Activated naive CD8-positive, alpha-beta T cell treated with anti-CD3 and anti-CD28 coated beads, Interleukin-2, amount 10 ng/mL, durations not matched to agents 7 days and 5 days (primary cell): Measurements from ENCODE around the gene EXOC4. TPM values are rescaled to one million over a fixed set of nuclear protein-coding genes. Genes with fewer than 3 reads are reported as not detected.

Experiments
- ATAC-seq: fragments of 150-1000 bp; cut with Tn5 transposase; one replicate; pipeline ENCODE4 v1.10.0; 2021; ENCODE audit warnings: low read depth, moderate library complexity
- POLR2A ChIA-PET: fragments of 350-600 bp; sonication (Branson Sonifier 250); formaldehyde crosslinking; loops from one replicate; lab custom pipeline; 2021; ENCODE audit warnings: antibody characterized with exemption; lab: Charles Lee
- DNase-seq: peaks from one replicate; pipeline ENCODE4 v3.0.0; 2021
- H3K27ac Mint-ChIP-seq: one replicate; pipeline ENCODE4 v1.8.0; 2022; ENCODE audit warnings: mild to moderate bottlenecking, mixed read lengths
- H3K27me3 Mint-ChIP-seq: one replicate; pipeline ENCODE4 v1.8.0; 2022; ENCODE audit warnings: mild to moderate bottlenecking, moderate library complexity, mixed read lengths
- H3K36me3 Mint-ChIP-seq: one replicate; pipeline ENCODE4 v1.8.0; 2021; ENCODE audit warnings: mild to moderate bottlenecking, mixed read lengths
- H3K4me1 Mint-ChIP-seq: one replicate; pipeline ENCODE4 v1.8.0; 2021; ENCODE audit warnings: mixed read lengths
- H3K4me3 Mint-ChIP-seq: one replicate; pipeline ENCODE4 v1.8.0; 2022; ENCODE audit warnings: mild to moderate bottlenecking, moderate library complexity, mixed read lengths
- H3K9me3 Mint-ChIP-seq: one replicate; pipeline ENCODE4 v1.8.0; 2021; ENCODE audit warnings: mixed read lengths
- total RNA-seq, 2 experiments: library from RNA; stranded (reverse); gene quantifications; one replicate each; pipeline ENCODE4 v1.2.3, GENCODE V29; 2021

Gene EXOC4
- total RNA-seq, 2 experiments from 2014 or later: 73.1 to 73.7 TPM

DNA sequence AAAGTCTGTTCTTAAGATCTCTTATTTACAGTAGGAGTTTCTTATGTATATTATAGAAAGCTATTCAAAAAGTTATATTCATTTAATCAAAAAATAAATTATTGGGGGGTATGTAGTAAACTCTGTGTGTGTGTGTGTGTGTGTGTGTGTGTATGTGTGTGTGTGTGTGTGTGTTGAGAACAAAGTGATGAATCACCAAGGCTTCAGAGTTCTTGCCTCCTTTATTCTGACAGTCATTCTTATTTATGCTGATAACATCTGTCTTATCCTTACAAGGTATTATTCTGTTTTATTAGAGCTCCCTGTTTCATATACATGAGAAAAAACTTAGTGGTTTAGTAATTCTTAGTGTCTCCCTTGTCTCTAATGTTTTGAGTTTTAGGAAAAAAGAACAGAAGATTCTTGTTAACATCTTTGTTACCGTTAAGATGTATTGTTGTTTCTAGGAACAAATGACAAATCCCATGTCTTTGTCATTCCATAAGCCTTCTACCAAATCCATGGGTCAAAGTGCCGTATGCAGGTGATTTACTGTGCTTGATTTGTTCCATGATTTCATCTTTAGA is 424.0 kb downstream of the EXOC4 start:
- POLR2A ChIA-PET: no interaction called here

DNA sequence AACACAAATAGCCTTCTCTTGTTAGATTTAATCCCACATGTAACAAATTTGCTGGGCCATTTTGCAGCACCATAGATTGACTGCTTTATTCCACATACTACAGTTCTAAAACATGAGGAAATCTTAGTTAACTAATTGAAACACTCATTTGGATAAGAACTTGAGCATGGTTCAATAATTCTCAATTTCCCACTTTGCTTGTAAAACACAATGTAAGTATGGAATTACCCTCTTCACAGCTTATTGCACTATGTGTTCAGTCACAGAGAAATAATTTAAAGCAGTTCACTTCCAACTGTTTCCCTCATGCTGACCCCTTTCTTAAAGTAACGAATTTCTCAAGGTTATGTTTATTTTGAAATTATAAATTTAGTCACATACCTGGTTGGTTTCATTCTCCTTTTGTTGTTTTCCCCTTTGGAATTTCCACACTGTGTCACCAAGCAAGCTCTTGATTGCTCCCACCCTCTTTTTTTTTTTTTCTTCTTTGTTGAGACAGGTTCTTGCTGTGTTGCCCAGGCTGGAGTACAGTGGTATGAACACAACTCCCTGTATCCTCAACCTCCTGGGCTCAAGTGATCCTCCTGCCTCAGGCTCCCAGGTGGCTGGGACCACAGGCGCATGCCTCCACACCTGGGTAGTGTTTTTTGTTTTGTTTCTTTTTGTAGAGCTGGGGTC is 425.4 kb downstream of the EXOC4 start:
- POLR2A ChIA-PET: no interaction called here
- Mint-ChIP-seq H3K4me1 (peaks cover 2% of the 10 kb centered on the region), H3K27me3 (no peaks in the 10 kb centered on the region), H3K4me3 (no peak overlapping the region), H3K27ac (no peak overlapping the region), H3K9me3 (no peaks in the 10 kb centered on the region), H3K36me3 (peaks cover 7% of the 10 kb centered on the region)
- no peak for ATAC-seq
- DNase-seq: no peak

More for the DNA sequence above, 424.0 kb downstream of the EXOC4 start:
- Mint-ChIP-seq H3K27ac (no peak overlapping the region), H3K4me1 (no peaks in the 10 kb centered on the region), H3K27me3 (no peaks in the 10 kb centered on the region), H3K36me3 (peaks cover 7% of the 10 kb centered on the region), H3K4me3 (no peak overlapping the region), H3K9me3 (no peaks in the 10 kb centered on the region)
- DNase-seq (no peak), ATAC-seq (no peak)

DNA sequence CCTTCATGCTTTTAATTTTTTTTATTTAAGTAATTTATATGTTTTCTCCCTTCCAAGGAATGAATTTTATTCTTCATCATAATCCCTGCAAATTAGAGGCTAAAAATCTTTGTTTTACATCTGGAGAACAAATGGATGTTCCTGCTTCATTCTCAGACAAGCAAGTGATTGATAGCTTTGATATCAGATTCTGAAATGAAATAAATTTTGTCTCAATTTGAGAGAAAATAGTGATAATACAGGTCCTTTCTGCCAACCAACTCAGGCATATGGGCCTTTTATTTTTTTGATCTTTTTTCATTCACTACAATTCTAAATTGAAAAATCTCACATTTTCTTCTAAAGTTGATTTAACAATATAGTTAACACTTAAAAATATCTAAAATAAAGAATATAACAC is 427.1 kb downstream of the EXOC4 start:
- Mint-ChIP-seq H3K4me1 (peaks cover 2% of the 10 kb centered on the region), H3K4me3 (no peak overlapping the region), H3K9me3 (no peaks in the 10 kb centered on the region), H3K27me3 (no peaks in the 10 kb centered on the region), H3K36me3 (peaks cover 7% of the 10 kb centered on the region), H3K27ac (no peak overlapping the region)
- POLR2A ChIA-PET: no interaction called here
- ATAC-seq: no peak
- no peak for DNase-seq

DNA sequence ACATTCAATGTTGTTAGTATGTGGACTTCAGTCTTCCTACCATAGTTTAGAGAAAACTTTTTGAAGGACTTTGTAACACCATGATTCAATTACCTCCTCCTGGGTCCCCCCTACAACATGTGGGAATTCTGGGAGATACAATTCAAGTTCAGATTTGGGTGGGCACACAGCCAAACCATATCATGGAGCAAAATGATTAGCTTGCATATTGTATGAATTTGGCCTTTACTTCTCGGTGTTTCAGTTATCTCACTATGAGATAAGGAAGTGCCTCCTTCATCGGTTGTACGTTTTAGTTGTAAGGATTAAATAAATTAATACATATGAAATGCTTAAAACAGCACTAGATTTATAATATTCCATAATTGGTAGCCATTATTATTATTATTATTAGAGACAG is 428.7 kb downstream of the EXOC4 start:
- H3K36me3 Mint-ChIP-seq: peaks cover 7% of the 10 kb centered on the region
- no peaks in the 10 kb centered on the region for H3K27me3 Mint-ChIP-seq
- POLR2A ChIA-PET: no interaction called here
- peaks cover 2% of the 10 kb centered on the region for H3K9me3 Mint-ChIP-seq
- no peak overlapping the region for H3K27ac Mint-ChIP-seq
- ATAC-seq (no peak), DNase-seq (no peak)
- H3K4me1 Mint-ChIP-seq: peaks cover 2% of the 10 kb centered on the region
- no peak overlapping the region for H3K4me3 Mint-ChIP-seq

DNA sequence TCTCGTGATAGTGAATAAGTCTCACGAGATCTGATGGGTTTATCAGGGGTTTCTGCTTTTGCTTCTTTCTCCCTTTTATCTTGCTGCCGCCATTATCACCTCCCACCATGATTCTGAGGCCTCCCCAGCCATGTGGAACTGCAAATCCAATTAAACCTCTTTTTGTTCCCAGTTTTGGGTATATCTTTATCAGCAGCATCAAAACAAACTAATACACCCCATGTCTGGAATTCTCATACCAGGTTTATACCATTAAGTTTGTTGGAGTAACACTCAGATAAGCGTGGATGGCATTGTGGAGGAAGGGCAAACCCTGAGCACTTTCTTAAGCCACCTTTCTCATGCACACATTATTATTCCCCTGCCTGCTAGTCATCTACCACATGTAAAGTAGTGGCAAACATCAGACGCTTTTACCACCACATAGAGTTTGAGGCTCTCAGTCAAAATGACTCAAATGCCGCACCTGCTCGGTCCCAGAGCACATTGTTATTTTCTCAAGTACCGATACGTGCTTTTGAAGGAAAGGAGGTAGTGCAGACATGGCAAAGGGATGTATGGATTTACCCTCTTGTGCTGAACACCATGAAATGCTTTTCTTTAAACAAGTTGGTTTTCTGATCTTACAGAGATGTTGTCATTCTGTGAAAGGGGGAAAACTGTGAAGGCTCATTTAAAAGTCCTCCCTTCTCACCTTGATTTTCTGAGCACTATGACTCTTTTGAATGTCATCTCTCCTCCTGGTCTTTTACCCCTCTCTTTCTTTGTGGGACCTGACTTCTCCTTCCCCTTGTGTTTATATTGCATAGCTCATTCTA is 429.7 kb downstream of the EXOC4 start:
- POLR2A ChIA-PET: no interaction called here
- Mint-ChIP-seq H3K4me1 (peaks cover 2% of the 10 kb centered on the region), H3K27ac (no peak overlapping the region), H3K27me3 (no peaks in the 10 kb centered on the region), H3K9me3 (peaks cover 2% of the 10 kb centered on the region), H3K36me3 (peaks cover 7% of the 10 kb centered on the region), H3K4me3 (no peak overlapping the region)
- DNase-seq: no peak
- ATAC-seq: no peak

DNA sequence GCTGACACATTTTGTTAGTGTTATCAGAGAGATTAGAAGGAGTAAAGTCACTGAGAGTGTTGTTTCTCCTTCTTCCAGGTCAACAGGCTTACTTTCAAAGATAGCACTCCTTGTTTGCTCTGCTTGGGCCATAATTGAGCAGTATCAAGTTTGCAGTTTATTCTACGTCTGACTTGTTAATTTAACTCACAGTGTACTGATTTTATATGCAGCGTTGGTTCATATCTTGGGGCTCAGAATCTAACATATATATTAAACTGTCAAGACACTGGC is 430.2 kb downstream of the EXOC4 start:
- Mint-ChIP-seq H3K27ac (no peak overlapping the region), H3K4me1 (peaks cover 2% of the 10 kb centered on the region), H3K4me3 (no peak overlapping the region), H3K9me3 (peaks cover 2% of the 10 kb centered on the region), H3K27me3 (no peaks in the 10 kb centered on the region), H3K36me3 (peaks cover 7% of the 10 kb centered on the region)
- DNase-seq (no peak), ATAC-seq (no peak)
- POLR2A ChIA-PET: no interaction called here

DNA sequence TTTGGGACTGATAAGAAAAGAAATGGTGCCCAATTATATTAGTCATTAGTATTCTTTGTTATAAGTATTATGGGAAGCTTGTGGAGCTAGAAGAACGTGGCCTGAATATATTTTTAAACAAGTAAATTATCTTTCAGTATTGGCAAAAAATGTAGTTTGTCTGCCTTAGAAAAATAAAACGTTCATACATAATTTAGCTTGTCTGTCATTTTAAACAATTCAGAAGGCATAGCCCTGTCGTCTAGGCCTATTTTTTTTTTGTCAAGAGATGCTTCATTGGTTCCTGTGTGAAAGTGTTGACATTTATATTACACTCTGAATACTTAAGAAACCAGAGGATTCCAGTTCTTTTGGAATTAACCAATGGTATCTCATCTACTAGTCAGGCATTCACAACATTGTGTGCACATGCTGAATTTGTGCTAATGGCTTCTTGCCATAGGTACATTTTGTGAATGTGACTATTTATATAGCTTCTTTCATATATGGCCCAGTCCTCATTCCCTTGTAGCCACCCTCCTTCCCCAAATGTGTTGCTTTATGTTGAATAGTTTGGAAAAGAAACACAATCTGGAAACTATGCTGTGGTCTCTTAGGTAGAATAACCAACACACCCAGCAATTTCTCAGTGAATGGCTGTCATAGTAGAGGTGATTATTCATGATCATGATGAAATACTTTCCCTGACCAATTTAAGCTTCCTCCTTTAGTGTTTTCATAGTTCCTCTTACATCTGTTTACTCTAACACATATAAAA is 435.8 kb downstream of the EXOC4 start:
- no peak for ATAC-seq
- Mint-ChIP-seq H3K27me3 (no peaks in the 10 kb centered on the region), H3K9me3 (peaks cover 2% of the 10 kb centered on the region), H3K36me3 (no peaks in the 10 kb centered on the region), H3K27ac (no peak overlapping the region), H3K4me1 (no peaks in the 10 kb centered on the region), H3K4me3 (no peak overlapping the region)
- DNase-seq: no peak
- POLR2A ChIA-PET: no interaction called here

DNA sequence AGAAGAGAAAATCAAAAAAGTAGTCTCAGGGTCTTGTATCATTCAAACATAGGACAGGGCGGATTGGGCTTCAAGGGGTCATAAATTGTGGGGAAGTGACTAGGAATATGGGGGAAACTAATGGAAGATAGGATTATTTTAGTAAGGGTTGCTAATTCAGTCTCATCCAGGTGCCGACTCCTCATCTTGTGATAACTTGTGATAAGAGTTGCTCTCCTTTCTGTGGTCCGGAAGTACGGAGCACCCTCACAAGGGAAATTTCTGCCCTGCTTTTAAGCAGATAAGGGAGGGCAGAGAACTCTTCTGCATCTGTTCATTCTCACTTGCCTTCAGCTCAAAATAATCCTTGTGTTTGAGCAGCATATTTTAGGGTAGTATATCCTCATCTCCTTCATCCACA is 437.9 kb downstream of the EXOC4 start:
- H3K9me3 Mint-ChIP-seq: peaks cover 2% of the 10 kb centered on the region
- H3K27me3 Mint-ChIP-seq: no peaks in the 10 kb centered on the region
- H3K36me3 Mint-ChIP-seq: peaks cover 1% of the 10 kb centered on the region
- DNase-seq: no peak
- H3K4me3 Mint-ChIP-seq: no peak overlapping the region
- POLR2A ChIA-PET: no interaction called here
- ATAC-seq: no peak
- H3K27ac Mint-ChIP-seq: no peak overlapping the region
- peaks cover 5% of the 10 kb centered on the region for H3K4me1 Mint-ChIP-seq

DNA sequence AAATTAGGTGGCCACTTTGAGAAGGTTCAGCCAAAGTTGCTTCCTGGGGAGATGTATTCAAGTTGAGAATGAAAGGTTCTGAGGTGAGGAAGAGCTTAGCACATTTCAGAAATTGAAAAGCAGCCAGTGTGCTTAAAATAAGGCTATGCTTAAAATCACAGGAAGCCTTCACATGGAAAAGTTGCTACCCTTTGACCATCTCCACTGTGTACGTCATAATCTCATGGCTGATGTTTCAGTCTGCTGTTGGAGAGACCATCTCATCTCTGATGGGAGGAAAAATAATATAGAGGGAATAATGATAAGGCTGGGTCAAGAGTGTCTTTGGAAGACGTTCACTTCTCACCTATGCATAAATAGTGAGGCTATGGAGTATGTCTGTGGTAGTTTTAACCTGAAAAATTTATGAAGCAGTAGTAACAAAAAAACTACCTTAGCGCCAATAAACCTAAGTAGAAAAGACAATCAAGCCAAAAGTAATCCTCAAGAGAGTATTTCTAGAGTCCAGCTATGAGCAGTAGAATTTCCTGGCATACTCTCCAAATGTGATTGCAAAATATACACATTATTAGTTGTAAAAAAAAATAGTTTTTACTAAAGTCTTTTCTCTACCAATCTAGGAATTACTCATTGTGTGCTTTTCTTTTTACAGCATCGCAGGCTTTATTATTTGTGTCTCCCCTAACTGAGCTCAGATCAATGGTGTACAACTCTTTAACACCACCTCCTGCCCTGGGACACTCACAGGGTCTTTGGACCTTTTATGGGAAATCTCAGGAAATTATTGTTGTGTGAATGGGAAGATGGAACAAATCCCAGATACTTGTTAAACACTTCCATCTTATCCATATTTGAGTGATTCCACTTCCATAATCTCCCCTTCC is 439.1 kb downstream of the EXOC4 start:
- POLR2A ChIA-PET: no interaction called here
- Mint-ChIP-seq H3K4me1 (peaks cover 5% of the 10 kb centered on the region), H3K36me3 (peaks cover 1% of the 10 kb centered on the region), H3K4me3 (no peak overlapping the region), H3K9me3 (no peaks in the 10 kb centered on the region), H3K27me3 (no peaks in the 10 kb centered on the region), H3K27ac (no peak overlapping the region)
- DNase-seq (no peak), ATAC-seq (no peak)

DNA sequence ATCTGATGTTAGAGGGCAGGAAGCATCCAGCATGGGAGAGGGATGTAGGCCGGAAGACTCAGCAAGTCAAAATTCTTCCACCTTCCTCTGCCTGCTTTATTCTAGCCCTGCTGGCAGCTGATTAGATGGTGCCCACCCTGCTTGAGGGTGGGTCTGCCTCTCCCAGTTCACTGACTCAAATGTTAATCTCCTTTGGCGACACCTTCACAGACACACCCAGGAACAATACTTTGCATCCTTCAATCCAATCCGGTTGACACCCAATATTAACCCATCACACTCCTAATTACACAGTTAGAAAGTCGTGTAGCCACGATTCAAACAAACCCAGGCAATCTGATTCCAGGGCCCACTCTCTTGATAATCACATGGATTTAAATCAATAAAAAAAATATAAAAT is 440.4 kb downstream of the EXOC4 start:
- no peak for ATAC-seq
- H3K36me3 Mint-ChIP-seq: peaks cover 1% of the 10 kb centered on the region
- POLR2A ChIA-PET: no interaction called here
- H3K27me3 Mint-ChIP-seq: no peaks in the 10 kb centered on the region
- no peaks in the 10 kb centered on the region for H3K9me3 Mint-ChIP-seq
- H3K4me3 Mint-ChIP-seq: no peak overlapping the region
- no peak for DNase-seq
- H3K27ac Mint-ChIP-seq: no peak overlapping the region
- H3K4me1 Mint-ChIP-seq: peaks cover 5% of the 10 kb centered on the region

DNA sequence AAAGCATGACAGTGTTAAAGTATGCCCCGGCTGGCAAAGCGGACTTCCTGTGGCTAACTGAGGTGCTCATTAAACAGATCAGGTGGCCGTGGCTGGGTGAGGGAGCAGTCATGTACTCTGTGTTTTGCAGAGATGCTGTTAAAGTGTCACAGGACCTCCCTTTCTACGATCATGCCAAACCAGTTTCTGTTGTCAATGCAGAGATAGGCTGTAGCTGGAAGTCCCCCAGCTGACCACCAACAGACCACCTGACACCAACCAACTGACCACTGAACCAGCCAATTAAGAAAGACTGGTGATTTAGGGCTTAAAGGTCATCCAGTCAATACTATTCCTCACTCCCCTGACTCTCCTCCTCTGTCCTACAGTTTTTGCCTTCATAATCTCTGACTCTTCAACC is 443.2 kb downstream of the EXOC4 start:
- POLR2A ChIA-PET: no interaction called here
- Mint-ChIP-seq H3K27ac (no peak overlapping the region), H3K4me3 (no peak overlapping the region), H3K27me3 (no peaks in the 10 kb centered on the region), H3K36me3 (peaks cover 1% of the 10 kb centered on the region), H3K9me3 (no peaks in the 10 kb centered on the region), H3K4me1 (peaks cover 9% of the 10 kb centered on the region)
- ATAC-seq (no peak), DNase-seq (no peak)

DNA sequence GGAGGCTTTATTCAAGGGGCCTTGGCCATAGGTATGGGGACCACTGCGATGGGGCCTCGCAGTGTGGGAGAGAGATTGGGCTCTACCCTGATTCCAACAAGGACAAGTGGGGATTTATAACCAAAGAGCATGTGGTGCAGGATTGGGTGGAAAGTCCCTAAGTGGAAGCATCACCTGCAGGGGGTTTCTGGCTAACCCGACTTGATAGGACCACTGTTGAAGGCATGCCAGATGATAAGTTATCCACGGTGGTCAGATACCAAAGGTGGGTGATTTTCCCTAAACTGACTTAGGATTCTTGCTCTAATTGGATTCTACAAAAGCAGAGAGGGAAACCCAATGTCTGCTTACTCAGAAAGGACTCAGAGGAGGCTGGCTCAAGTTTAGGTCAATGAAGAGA is 444.7 kb downstream of the EXOC4 start:
- H3K36me3 Mint-ChIP-seq: peaks cover 1% of the 10 kb centered on the region
- no peaks in the 10 kb centered on the region for H3K27me3 Mint-ChIP-seq
- no peaks in the 10 kb centered on the region for H3K9me3 Mint-ChIP-seq
- DNase-seq (no peak), ATAC-seq (no peak)
- peaks cover 9% of the 10 kb centered on the region for H3K4me1 Mint-ChIP-seq
- H3K4me3 Mint-ChIP-seq: no peak overlapping the region
- POLR2A ChIA-PET: no interaction called here
- no peak overlapping the region for H3K27ac Mint-ChIP-seq

DNA sequence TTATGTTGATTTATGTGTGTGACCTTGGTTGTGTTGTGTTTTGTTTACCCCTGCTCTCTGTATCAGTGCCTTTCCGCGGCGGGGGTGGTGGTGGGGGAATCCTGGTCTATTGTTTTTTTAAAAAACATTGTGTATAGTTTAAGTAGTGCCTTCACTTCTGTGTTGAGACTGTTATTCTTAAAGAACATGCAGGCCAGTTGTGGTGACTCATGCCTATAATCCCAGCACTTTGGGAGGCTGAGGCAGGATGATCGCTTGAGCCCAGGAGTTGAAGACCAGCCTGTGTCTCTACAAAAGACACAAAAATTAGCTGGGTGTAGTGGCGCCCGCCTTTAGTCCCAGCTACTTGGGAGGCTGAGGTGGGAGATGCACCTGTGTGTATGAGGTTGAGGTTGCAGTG is 445.2 kb downstream of the EXOC4 start:
- ATAC-seq (no peak), DNase-seq (no peak)
- H3K27ac Mint-ChIP-seq: no peak overlapping the region
- peaks cover 9% of the 10 kb centered on the region for H3K4me1 Mint-ChIP-seq
- H3K4me3 Mint-ChIP-seq: no peak overlapping the region
- no peaks in the 10 kb centered on the region for H3K27me3 Mint-ChIP-seq
- H3K36me3 Mint-ChIP-seq: peaks cover 1% of the 10 kb centered on the region
- POLR2A ChIA-PET: no interaction called here
- H3K9me3 Mint-ChIP-seq: no peaks in the 10 kb centered on the region
